HepG2 (cell line): Measurements from ENCODE around the gene MPV17L2. TPM values are rescaled to one million over a fixed set of nuclear protein-coding genes. Genes with fewer than 3 reads are reported as not detected.
A peak's percentile ranks its signal among the peaks of the same experiment; 100 is the strongest.

Source experiments
- ARNTL ChIP-seq: sonication (generic); formaldehyde crosslinking; IDR thresholded peaks from 2 replicates; pipeline ENCODE4 v1.4.0; 2020; ENCODE audit warnings: mild to moderate bottlenecking, missing genetic modification reagents
- BRCA1 ChIP-seq: sonication (generic); formaldehyde crosslinking; IDR thresholded peaks from 2 replicates; pipeline ENCODE4 v1.4.0; 2020; ENCODE audit warnings: missing genetic modification reagents
- CBX1 ChIP-seq: IDR thresholded peaks from one replicate; pipeline ENCODE4 v1.6.1; 2016; ENCODE audit warnings: antibody characterized with exemption, low read depth
- DNMT1 ChIP-seq: sonication (generic); formaldehyde crosslinking; IDR thresholded peaks from 2 replicates; pipeline ENCODE4 v1.5.1; 2020; ENCODE audit warnings: mild to moderate bottlenecking, missing genetic modification reagents
- ELF3 ChIP-seq: IDR thresholded peaks from 2 replicates; pipeline ENCODE4 v1.6.1; 2016; ENCODE audit warnings: missing genetic modification reagents, missing compliant biosample characterization
- EZH2 ChIP-seq: conservative IDR thresholded peaks from 2 replicates; pipeline ENCODE4 v1.6.1; 2012; ENCODE audit warnings: mild to moderate bottlenecking, low read depth, low read length, moderate library complexity
- NCOR1 ChIP-seq: fragments of 200-600 bp; sonication (generic); IDR thresholded peaks from 2 replicates; pipeline ENCODE4 v1.7.0; 2017; ENCODE audit warnings: antibody characterized with exemption, low read length, borderline replicate concordance
- PHF8 ChIP-seq: sonication (generic); formaldehyde crosslinking; IDR thresholded peaks from 2 replicates; pipeline ENCODE4 v1.5.0; 2020; ENCODE audit warnings: missing genetic modification reagents
- RELA ChIP-seq: sonication (generic); formaldehyde crosslinking; IDR thresholded peaks from 2 replicates; pipeline ENCODE4 v1.4.0; 2020; ENCODE audit warnings: missing genetic modification reagents
- RERE ChIP-seq: IDR thresholded peaks from 2 replicates; pipeline ENCODE4 v1.6.1; 2016; ENCODE audit warnings: low read depth, missing genetic modification reagents, missing compliant biosample characterization
- RNF2 ChIP-seq: fragments of 450-650 bp; conservative IDR thresholded peaks from 2 replicates; pipeline ENCODE4 v1.6.1; 2016; ENCODE audit warnings: low read depth
- TEF ChIP-seq: sonication (generic); formaldehyde crosslinking; IDR thresholded peaks from 2 replicates; pipeline ENCODE4 v1.5.0; 2020; ENCODE audit warnings: missing genetic modification reagents
- TFAP4 ChIP-seq: sonication (generic); IDR thresholded peaks from 2 replicates; pipeline ENCODE4 v1.6.1; 2016; ENCODE audit warnings: low read depth, borderline replicate concordance
- TRIM24 ChIP-seq: sonication (generic); formaldehyde crosslinking; IDR thresholded peaks from 2 replicates; pipeline ENCODE4 v1.8.0; 2022; ENCODE audit warnings: mild to moderate bottlenecking, missing genetic modification reagents
- ZFX ChIP-seq: sonication (generic); formaldehyde crosslinking; IDR thresholded peaks from 2 replicates; pipeline ENCODE4 v1.4.0; 2020; ENCODE audit warnings: mild to moderate bottlenecking, low read depth, missing genetic modification reagents, moderate library complexity
- ZMYM2 ChIP-seq: sonication (generic); formaldehyde crosslinking; IDR thresholded peaks from 2 replicates; pipeline ENCODE4 v1.8.0; 2022; ENCODE audit warnings: mild to moderate bottlenecking, missing genetic modification reagents
- ZNF230 ChIP-seq: sonication (generic); formaldehyde crosslinking; IDR thresholded peaks from 2 replicates; pipeline ENCODE4 v1.4.0; 2020; ENCODE audit warnings: mild to moderate bottlenecking, missing genetic modification reagents
- ZNF275 ChIP-seq: sonication (generic); formaldehyde crosslinking; IDR thresholded peaks from 2 replicates; pipeline ENCODE4 v1.8.0; 2022; ENCODE audit warnings: missing genetic modification reagents, mild to moderate bottlenecking, inconsistent platforms, borderline replicate concordance
- ZNF460 ChIP-seq: sonication (generic); formaldehyde crosslinking; IDR thresholded peaks from 2 replicates; pipeline ENCODE4 v1.5.1; 2020; ENCODE audit warnings: missing genetic modification reagents, mild to moderate bottlenecking, borderline replicate concordance
- ZNF569 ChIP-seq: sonication (generic); formaldehyde crosslinking; IDR thresholded peaks from 2 replicates; pipeline ENCODE4 v1.5.0; 2020; ENCODE audit warnings: mild to moderate bottlenecking, missing genetic modification reagents, moderate library complexity, borderline replicate concordance
- ZNF720 ChIP-seq: sonication (generic); formaldehyde crosslinking; IDR thresholded peaks from 2 replicates; pipeline ENCODE4 v1.4.0; 2020; ENCODE audit warnings: missing genetic modification reagents
- ZNF724P ChIP-seq: sonication (generic); formaldehyde crosslinking; IDR thresholded peaks from 2 replicates; pipeline ENCODE4 v1.8.0; 2022; ENCODE audit warnings: missing genetic modification reagents, borderline replicate concordance
- polyA plus RNA-seq, 8 experiments: library from polyadenylated mRNA; depleted of rRNA in 3 of 8; stranded (reverse) in 7 of 8; unstranded in 1 of 8; fragments of >200 nt; fragmentation: Illumina TruSeq in 4 of 8; extraction: Trizol in 4 of 8; gene quantifications; 2 replicates each; pipeline versions ENCODE4 v1.2.1 to v1.2.3, GENCODE V29; 2011 to 2016; ENCODE audit warnings: low read depth in 4 of 8, missing spikeins in 1 of 8, mixed read lengths in 1 of 8; ENCODE audit not compliant: insufficient read depth in 1 of 8
- total RNA-seq, 5 experiments: library from RNA; depleted of rRNA; stranded (reverse); fragments of >200 nt; fragmentation: Illumina TruSeq; extraction: Trizol; gene quantifications; 2 replicates each; pipeline ENCODE4 v1.2.3, GENCODE V29; 2016; ENCODE audit warnings: low read depth in 1 of 5

The MPV17L2 gene
- total and polyA plus RNA-seq, 2 of the 13 experiments (the other 11 are each of a cell fraction or from before 2014, with no cell fraction given) = 13.6 to 16.7 TPM

GRCh38 chr19:18192673-18193387, at the start of gene MPV17L2 (continued):
- TF ChIP-seq TRIM24 (no peak), ZFX (peak; percentile 81), ZNF230 (CRISPR knock-in tag) (no peak), ARNTL (CRISPR knock-in tag) (no peak), RNF2 (no peak), EZH2 (no peak), TFAP4 (peak; percentile 18; the same call in 1 of the 2 replicates), ZNF724P (CRISPR knock-in tag) (no peak), RERE (CRISPR knock-in tag) (no peak; the same call in 1 of the 2 replicates), ZMYM2 (no peak), ZNF569 (no peak), ZNF460 (CRISPR knock-in tag) (no peak), ELF3 (CRISPR knock-in tag) (no peak), ZNF720 (no peak), BRCA1 (CRISPR knock-in tag) (no peak), PHF8 (CRISPR knock-in tag) (peak; percentile 72), TEF (CRISPR knock-in tag) (no peak), CBX1 (no peak), ZNF275 (CRISPR knock-in tag) (no peak), NCOR1 (peak; percentile 20; the same call in 1 of the 2 replicates), RELA (CRISPR knock-in tag) (no peak), DNMT1 (CRISPR knock-in tag) (no peak)
